ENCODE results near the gene ABCF2. TPM values are rescaled to one million over a fixed set of nuclear protein-coding genes. Genes with fewer than 3 reads are reported as not detected.

Gene ABCF2
- total and polyA plus RNA-seq, 2 of the 4 experiments (the other 2 are of a cell fraction) = 46.2 to 103 TPM

DNA sequence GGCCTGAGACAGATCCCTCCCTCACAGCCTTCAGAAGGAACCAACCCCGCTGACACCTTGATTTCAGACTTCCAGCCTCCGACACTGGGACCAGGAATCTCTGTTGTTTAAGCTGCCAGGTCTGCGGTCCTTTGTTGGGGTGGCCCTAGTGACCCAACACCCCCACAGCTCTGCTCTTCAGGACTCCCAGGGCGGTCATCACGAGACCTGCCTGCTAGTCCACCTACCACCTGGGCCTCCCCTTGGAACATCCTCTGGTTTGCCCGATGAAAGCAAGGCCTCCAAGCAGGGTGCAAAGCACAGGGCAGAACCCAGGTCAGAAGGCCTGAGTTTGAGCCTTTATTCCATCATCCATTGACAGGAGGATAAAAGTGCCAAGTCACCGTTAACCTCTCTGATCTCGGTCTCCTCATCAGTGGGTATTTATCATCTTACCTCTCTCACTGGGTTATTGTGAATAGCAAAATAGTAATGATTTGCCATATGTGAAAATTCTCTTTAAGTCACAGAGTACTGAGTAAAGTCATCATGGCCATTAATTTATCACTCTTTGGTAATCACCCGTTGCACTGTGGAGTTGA lies 38.4 kb upstream of the ABCF2 start:
- intact Hi-C loops (cut with micrococcal nuclease) = no loop called here
- no peak overlapping the region for H3K27ac ChIP-seq (ENCODE audit: insufficient read depth, low read length)
- 75% methylated on average over 6 of the region's 9 CpGs; no CpG with 5 or more reads in 1 of the 2 experiments for WGBS, 2 experiments (ENCODE audit: extremely low coverage in 2 of 2, insufficient read length in 1 of 2)
- H3K18ac ChIP-seq (ENCODE audit: low read depth, low read length) = no peak overlapping the region
- no peak overlapping the region for H2BK120ac ChIP-seq (ENCODE audit: low read depth, low read length)
- no peak overlapping the region for H3K23ac ChIP-seq (ENCODE audit: low read depth, low read length)
- H4K20me1 ChIP-seq (ENCODE audit: insufficient read depth, low read length) = no peaks in the 10 kb centered on the region
- in situ Hi-C loops (cut with MboI; ENCODE audit: low sequenced_read_pairs) = no loop called here
- no peak overlapping the region for H4K5ac ChIP-seq (ENCODE audit: low read depth, low read length)
- H3K9ac ChIP-seq (ENCODE audit: low read depth, low read length) = no peak overlapping the region
- H2AK5ac ChIP-seq (ENCODE audit: low read depth, low read length) = no peak overlapping the region
- H3K36me3 ChIP-seq (ENCODE audit: control insufficient read depth, insufficient read depth, low read length) = no peaks in the 10 kb centered on the region; the same call in 1 of the 2 replicates
- H3K9me1 ChIP-seq (ENCODE audit: insufficient read depth, low read length) = no peaks in the 10 kb centered on the region
- CTCF ChIA-PET = no interaction called here
- ATAC-seq (ENCODE audit: low read depth) = no peak
- H3K4me2 ChIP-seq (ENCODE audit: low read depth, low read length) = no peak overlapping the region
- no TSS peak for BruUV-seq (replicated peaks)
- no peak overlapping the region for H2BK20ac ChIP-seq (ENCODE audit: low read depth, low read length)
- no peak overlapping the region for H2BK5ac ChIP-seq (ENCODE audit: low read depth, low read length, poor library complexity, severe bottlenecking)
- H2BK15ac ChIP-seq (ENCODE audit: low read depth, low read length) = no peak overlapping the region
- no peak overlapping the region for H2AFZ ChIP-seq (replicated peaks; ENCODE audit: low read length, poor library complexity)
- H2AK9ac ChIP-seq (replicated peaks; ENCODE audit: low read depth, low read length, poor library complexity) = no peak overlapping the region
- H3K4me1 ChIP-seq (ENCODE audit: control insufficient read depth, insufficient read depth, low read length) = no peaks in the 10 kb centered on the region
- no peaks in the 10 kb centered on the region for H3K9me3 ChIP-seq (ENCODE audit: control insufficient read depth, insufficient read depth, low read length)
- no peak overlapping the region for H4K91ac ChIP-seq (ENCODE audit: insufficient read depth, low read depth, low read length)
- no peaks in the 10 kb centered on the region for H3K79me1 ChIP-seq (ENCODE audit: low read depth in 1 of 2, low read length in 2 of 2)
- no peak overlapping the region for H3K4ac ChIP-seq (ENCODE audit: low read depth, low read length)
- peaks cover 33% of the 10 kb centered on the region for H3K27me3 ChIP-seq (ENCODE audit: control insufficient read depth, insufficient read depth, low read length)
- no peak overlapping the region for H3K4me3 ChIP-seq (ENCODE audit: insufficient read depth, low read depth, low read length)
- POLR2A ChIA-PET (ENCODE audit: unreplicated experiment) = no interaction called here
- no peak overlapping the region for H3K56ac ChIP-seq (ENCODE audit: extremely low read depth, insufficient read depth, low read length)
- H3K14ac ChIP-seq (replicated peaks; ENCODE audit: low read depth, low read length) = no peak overlapping the region
- no peak overlapping the region for H4K8ac ChIP-seq (ENCODE audit: low read depth in 2 of 2, low read length in 2 of 2)
- TF ChIP-seq, protein P1, sequence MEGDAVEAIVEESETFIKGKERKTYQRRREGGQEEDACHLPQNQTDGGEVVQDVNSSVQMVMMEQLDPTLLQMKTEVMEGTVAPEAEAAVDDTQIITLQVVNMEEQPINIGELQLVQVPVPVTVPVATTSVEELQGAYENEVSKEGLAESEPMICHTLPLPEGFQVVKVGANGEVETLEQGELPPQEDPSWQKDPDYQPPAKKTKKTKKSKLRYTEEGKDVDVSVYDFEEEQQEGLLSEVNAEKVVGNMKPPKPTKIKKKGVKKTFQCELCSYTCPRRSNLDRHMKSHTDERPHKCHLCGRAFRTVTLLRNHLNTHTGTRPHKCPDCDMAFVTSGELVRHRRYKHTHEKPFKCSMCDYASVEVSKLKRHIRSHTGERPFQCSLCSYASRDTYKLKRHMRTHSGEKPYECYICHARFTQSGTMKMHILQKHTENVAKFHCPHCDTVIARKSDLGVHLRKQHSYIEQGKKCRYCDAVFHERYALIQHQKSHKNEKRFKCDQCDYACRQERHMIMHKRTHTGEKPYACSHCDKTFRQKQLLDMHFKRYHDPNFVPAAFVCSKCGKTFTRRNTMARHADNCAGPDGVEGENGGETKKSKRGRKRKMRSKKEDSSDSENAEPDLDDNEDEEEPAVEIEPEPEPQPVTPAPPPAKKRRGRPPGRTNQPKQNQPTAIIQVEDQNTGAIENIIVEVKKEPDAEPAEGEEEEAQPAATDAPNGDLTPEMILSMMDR (conservative IDR thresholded peaks at IDR 0.05; ENCODE audit: low read depth, low read length) = no peak
- TF ChIP-seq NFE2L2 (IDR thresholded peaks at IDR 0.05; ENCODE audit: low read depth, low read length) (peak; percentile 63), USF2 (IDR thresholded peaks at IDR 0.05; ENCODE audit: low read depth, low read length) (no peak), BHLHE40 (IDR thresholded peaks at IDR 0.05; ENCODE audit: low read depth, low read length) (no peak), RCOR1 (IDR thresholded peaks at IDR 0.05; ENCODE audit: insufficient replicate concordance, low read length) (no peak), POLR2A (IDR thresholded peaks at IDR 0.05; ENCODE audit: low read depth, low read length) (no peak)
- dilution Hi-C loops (cut with HindIII; ENCODE audit: low sequenced_read_pairs, unreplicated experiment) = no loop called here
- DNase-seq = no peak

All from IMR-90 (cell line).